GM18526 (cell line): ENCODE results near the gene FICD.

ENCODE experiments used
- POLR2A ChIP-seq: IDR thresholded peaks from 3 replicates; pipeline ENCODE4 v1.6.1; 2011; ENCODE audit not compliant: insufficient read length; ENCODE audit errors: extremely low read depth

The FICD gene

GRCh38 chr12:108514973-108515814 lies at the start of gene FICD:
FICD (plus strand) TSS chr12:108515277; CDS start chr12:108516973, 1,696 bp downstream.
- TF ChIP-seq POLR2A, result peak; percentile 72

- TF ChIP-seq POLR2A, result no peak
Measured at GRCh38 chr12:108465417-108465816, 49.7 kb upstream of the FICD start.

- no peak for TF ChIP-seq POLR2A
Measured at GRCh38 chr12:108468196-108468968, 46.7 kb upstream of the FICD start.

- TF ChIP-seq POLR2A, result no peak
Measured at GRCh38 chr12:108473400-108474055, 41.5 kb upstream of the FICD start.

GRCh38 chr12:108475396-108475795 lies 39.7 kb upstream of the FICD start:
- no peak for TF ChIP-seq POLR2A

GRCh38 chr12:108477055-108477880 lies 37.8 kb upstream of the FICD start:
- no peak for TF ChIP-seq POLR2A

GRCh38 chr12:108477881-108478259 lies 37.2 kb upstream of the FICD start:
- TF ChIP-seq POLR2A, result no peak

GRCh38 chr12:108478611-108479206 lies 36.4 kb upstream of the FICD start:
- TF ChIP-seq POLR2A, result no peak

- no peak for TF ChIP-seq POLR2A
Measured at GRCh38 chr12:108479364-108480070, 35.6 kb upstream of the FICD start.

GRCh38 chr12:108482717-108483212 lies 32.3 kb upstream of the FICD start:
- TF ChIP-seq POLR2A, result no peak

GRCh38 chr12:108483213-108484059 lies 31.6 kb upstream of the FICD start:
- TF ChIP-seq POLR2A, result no peak

GRCh38 chr12:108484431-108484830 lies 30.6 kb upstream of the FICD start:
- no peak for TF ChIP-seq POLR2A

GRCh38 chr12:108484845-108485244 lies 30.2 kb upstream of the FICD start:
- TF ChIP-seq POLR2A, result no peak

GRCh38 chr12:108491256-108491655 lies 23.8 kb upstream of the FICD start:
- TF ChIP-seq POLR2A, result no peak
